Stimulated activated CD4-positive, alpha-beta T cell treated with anti-CD3 and anti-CD28 coated beads, Interleukin-2, amount 100 ng/mL, for 4 hours (primary cell): Measurements from ENCODE around the gene GCHFR.

Experiments used
- DNase-seq: peaks from one replicate; pipeline ENCODE4 v3.0.0-alpha.2; 2020; ENCODE audit warnings: low read depth

Gene GCHFR

DNA sequence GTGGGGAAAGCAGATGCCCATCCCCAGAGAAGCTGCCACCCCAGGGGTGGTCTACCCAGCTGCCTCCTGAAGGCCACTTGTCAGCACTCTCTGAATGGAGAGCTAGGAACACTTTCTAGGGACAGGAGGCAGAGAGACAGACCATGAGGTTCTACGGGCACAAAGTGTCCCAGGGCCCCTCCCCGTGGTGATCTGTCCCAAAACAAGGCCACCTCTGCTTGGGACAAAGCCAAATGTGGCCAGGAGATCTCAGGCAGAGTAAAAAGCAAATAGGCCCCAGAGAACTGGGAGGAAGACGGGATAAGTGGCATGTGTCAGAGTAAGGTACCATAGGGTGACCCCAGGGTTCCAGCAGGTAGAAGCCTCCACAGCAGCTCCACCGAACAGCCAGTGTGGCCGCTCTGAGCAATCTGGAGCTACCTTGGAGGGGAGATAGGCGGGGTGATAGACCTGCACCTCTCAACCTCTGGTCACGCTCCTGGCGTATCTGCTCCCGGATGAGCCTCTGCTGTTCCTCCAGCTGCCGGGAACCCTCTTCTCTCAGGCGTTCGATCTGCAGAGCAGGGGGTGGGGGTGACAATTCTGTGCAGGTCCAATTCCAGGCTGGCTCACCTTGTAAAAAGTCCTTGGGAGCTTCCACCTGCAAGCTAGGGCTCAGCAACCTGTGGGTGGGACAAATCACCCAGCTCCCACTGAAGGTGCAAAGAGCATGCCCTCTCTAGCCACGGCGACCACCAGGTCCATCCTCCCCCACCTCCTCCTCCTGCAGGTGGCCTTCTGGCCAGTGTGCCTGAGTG is 12.1 kb downstream of the GCHFR start:
- DNase-seq = no peak

DNA sequence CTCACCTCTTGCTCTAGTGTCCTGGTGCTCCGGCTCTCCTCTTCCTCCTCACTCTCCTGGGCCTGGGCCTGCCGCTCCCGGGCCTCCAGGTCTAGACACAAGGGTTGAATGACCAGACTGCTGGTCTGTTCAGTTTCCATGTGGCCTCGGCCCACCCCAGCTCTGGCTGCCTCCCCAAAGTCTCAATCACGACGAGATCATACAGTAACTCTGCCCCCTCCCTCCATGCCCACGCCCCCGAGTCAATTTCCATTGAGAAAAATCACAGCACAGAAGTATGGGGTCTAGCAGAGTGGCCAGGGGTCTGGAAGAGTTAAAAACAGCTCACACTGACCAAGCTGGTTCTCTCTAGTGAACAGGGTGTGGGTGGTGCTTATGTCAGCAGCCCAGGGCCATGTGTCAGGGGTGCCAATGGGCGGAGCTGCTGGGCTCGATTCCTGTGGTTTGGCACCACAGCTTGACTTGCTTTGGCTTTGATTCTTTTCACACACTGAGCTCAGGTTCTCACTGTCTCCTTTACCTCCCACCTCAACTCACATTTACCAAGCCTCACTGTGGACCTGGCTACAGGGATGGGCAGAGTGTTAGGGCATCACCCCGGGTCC is 12.8 kb downstream of the GCHFR start:
- no peak for DNase-seq

- peak; percentile 75 for DNase-seq
Observed at GRCh38 chr15:40782609-40783227, 18.9 kb downstream of the GCHFR start.

DNA sequence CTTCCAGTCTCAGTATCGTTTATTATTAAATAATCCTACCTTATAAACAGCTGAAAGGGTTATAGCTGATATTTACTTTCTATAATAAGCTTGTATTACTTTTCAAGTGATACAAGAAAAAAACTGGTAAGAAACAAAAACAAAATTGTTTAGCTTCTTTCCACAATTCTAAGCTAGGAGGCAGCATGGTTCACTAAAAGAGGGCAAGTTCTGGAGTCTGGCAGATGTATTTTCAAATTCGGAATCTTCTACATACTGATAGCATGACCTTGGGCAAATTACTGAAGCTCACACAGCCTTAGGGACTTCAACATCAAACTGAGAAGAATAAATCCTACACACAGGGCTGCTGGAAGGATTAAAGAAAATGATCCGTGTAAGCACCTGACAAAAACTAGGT is 21.3 kb downstream of the GCHFR start:
- no peak for DNase-seq

- no peak for DNase-seq
Observed at GRCh38 chr15:40785814-40786213, 21.9 kb downstream of the GCHFR start.

DNA sequence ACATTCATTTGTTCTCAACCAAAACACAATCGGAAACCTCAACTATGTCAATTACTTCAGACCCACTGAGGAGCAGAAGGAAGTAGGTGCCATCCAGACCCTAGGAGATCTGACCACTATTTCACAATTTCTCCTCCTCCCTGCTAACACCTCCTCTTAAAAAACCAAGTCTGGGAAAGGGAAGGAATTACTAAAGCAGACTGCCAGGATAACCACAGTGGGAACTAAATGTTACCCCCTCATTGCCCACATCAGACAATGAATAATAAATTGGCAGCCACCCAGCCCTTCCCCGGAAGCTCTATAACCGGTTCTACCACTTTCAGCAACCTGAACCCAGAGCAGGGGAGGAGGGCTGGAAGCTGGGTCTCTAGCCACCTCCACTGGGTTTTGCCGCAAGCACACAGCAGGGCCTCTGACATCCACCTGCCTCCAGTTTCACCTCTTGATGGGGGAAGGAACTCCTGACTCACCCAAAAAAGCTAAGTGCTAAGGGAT is 23.5 kb downstream of the GCHFR start:
- peak; percentile 64 for DNase-seq

GRCh38 chr15:40787991-40788390 is 24.1 kb downstream of the GCHFR start:
- no peak for DNase-seq

DNA sequence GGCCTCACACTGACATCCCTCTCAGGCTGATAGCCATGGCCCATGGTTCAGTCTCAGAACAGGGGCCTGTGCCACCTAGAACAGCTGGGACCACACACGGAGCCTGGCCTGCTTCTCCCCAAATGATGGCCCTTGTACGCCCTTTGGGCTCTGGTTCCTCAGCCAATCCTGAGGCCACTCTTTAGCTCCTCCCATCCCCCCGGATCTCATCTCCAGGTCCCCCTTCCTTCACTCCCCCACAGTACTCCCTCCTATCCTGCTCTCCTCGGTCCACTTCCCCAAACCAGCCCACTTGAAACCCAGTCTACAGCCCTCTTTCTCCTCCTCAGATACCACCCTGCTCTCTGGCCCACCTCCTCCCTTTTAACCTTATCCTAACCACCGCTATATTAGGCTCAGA is 25.3 kb downstream of the GCHFR start:
- DNase-seq = no peak

DNA sequence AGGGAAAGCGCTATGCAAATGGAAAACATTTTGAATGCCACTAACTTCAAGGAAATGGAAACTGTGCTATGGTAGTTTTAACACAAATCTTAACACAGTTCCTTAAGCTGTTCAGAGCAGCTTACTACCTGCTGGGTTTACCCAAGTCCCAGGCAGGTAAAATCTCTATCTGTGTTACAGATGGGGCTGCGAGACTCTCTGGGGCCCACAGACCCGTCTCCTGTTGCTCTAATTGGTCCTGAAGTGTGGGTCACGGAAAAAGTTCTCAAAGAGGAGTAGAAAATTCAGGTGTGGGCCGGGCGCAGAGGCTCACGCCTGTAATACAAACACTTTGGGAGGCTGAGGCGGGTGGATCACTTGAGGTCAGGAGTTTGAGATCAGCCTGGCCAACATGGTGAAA is 26.1 kb downstream of the GCHFR start:
- DNase-seq = no peak

GRCh38 chr15:40790718-40791117 is 26.9 kb downstream of the GCHFR start:
- no peak for DNase-seq

DNA sequence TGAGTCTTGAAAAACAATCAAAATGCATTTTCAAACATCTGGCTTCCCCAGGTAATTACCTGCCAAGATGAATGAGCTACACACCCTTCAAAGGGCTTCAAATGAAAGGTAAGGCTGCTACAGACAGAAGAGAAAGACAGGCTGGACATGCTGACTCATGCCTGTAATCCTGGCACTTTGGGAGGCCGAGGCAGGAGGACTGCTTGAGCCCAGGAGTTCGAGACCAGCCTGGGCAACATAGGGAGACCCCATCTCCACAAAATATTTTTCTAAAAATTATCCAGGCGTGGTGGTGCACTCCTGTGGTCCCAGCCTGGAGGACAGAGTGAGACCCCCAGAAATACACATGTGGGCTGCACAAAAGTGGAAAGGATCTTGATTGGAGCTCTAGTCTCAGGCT is 28.5 kb downstream of the GCHFR start:
- no peak for DNase-seq

DNA sequence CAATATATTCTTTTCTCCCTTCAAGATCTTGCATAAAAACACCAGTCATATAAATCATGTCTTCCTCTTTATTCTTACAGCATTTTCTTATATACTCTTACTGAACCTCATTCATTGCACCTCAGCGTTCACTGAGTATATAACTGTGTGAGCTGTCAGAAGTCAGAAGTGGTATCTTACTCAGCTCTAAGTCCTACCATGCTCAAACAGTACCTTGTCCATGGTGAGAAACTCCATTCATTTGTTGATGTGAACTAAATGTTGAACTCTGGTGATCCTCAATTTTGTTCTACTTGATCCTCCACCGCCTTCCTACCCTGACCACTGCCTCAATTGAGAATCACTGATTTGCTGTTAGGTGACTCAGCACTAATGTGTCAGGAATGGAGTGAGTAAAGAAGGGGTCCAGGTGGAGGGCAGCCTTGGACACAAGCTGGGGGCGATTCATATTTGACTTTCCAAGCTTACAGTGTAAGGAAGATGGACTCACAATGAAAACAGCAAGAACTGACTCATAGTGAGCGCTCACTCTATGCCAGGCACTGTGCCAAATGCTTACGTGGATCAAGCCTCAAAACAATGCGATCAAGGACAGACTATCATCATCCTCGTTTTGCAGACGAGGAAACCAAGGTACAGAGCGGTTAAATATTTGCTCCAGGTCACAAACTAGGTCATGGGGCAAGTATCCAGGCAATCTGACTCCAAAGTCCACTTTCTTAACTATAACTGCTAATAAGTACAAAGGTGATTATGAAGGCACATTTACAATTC is 29.5 kb downstream of the GCHFR start:
- DNase-seq = no peak

DNA sequence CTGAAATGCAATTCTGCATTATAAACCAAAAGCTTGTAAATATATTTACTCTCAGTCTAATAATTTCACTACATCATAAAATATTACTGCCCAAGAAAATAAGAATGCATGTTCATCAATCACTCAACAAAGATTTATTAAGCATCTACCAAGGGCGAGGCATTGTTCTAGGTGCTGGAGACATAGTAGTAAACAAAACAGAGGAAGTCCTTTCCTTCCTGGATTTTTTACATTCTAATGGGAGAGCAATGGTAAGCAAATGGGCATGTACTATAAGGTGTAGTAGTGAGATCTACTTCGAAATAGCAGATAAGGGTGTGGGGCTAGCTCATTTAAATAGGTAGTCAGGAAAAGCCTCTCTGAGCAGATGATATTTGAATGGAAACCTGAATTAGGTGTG is 32.2 kb downstream of the GCHFR start:
- DNase-seq = no peak

DNA sequence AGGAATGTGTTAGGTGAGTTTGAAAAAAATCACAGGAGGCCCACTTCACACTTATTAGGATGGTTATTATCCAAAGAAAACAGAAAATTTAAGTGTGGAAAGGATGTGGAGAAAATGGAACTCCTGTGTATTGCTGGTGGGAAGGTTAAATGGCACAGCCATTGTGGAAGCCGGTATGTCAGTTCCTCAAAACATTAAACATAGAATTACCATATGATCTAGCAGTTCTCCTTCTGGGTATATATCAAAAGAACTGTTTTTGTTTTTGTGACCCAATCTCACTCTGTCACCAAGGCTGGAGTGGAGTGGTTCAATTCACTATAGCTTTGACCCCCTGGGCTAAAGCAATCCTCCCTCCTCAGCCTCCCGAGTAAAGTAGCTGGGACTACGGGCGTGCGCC is 32.6 kb downstream of the GCHFR start:
- no peak for DNase-seq

DNA sequence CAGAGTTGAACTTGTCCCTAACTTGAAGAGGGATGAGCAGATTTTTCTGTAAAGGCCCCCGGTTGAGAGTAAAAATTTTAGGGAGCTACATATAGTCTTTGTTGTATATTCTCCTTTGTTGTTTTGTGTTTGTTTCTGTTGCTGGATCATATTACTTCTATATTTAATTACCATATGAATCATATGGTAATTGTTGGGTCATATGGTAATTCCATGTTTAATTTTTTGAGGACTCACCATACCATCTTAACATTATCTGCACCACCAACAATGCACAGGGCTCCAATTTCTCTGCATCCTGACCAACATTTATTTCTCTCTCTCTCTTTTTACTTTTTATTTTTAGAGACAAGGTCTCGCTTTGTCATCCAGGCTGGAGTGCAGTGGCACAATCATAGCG is 35.7 kb downstream of the GCHFR start:
- no peak for DNase-seq

- DNase-seq = no peak
Observed at GRCh38 chr15:40803076-40803475, 39.2 kb downstream of the GCHFR start.

DNA sequence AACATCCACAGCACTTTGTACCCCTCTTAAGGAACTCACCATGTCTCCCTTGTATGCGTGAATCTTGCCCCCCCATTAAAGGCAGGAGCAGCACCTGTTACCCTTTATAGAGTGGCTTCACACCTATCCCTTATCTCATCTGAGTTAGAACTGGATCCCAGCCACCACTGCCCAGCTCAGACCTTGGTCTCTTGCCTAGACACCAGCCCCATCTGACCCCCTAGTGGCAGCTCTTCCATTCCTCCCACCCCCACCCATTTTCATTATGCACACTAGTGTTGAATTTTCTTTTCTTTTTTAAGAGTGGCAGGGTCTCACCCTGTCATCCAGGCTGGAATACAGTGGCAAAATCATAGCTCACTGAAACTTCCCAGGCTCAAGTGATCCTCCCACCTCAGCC is 39.8 kb downstream of the GCHFR start:
- no peak for DNase-seq

DNA sequence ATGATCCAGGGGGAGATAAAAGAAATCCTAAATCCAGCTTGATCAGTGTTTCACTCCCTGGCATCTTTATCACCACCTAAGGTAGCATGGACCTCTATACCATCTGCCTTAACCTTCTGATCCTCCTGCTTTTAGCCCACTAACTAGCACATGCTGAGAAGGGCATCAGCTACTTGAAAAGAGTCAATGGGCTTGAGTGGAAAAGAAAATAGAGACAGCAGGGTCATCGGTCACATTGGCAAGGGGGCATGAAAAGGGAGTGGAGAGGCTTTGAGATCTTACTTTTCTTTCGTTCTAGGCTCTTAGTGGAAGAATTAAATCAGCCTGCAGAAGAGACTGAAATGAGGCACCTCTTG is 42.8 kb downstream of the GCHFR start:
- DNase-seq = no peak

DNA sequence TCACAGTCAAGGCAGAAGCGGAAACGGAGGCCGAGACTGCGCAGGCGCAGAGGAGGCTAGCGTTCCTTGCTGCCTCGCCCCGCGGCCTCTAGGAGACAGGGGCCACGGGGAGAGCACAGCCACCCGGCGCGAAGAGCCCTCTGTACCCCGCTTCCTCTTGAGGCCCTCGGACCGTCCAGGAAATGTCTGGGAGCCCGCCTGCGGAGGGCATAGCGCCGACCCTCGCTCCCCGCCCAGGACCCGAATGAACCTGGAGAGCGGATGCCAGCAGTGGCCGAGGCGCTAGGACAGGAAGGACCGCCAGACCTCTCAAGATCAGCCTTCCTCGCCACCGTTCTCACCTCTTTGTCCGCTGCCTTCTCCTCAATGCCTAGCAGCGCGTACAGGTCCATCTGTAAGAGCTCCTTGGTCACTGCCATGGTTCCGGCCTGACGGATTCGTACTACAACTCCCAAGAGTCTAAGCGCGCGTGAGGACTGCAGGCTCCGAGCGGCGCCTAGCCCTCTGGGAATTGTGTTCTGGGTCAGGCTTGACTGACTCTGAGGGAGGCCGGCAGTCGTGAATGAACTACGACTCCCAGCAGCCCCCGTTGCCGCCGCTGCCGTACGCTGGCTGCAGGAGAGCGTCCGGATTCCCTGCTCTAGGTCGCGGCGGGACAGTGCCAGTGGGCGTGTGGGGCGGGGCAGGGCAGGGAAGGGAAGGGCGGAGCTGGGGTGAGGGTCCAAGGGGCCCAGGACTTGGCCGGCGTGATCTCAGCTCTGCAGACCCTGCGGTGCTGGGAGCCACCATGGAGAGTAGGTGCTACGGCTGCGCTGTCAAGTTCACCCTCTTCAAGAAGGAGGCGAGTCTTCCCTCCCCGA is 43.4 kb downstream of the GCHFR start, which contains the start of the genes DNAJC17 and ZFYVE19:
Gene DNAJC17 (minus strand): TSS at position 446 of the 860 bp plus-strand sequence. CDS start 27 bp downstream, at position 419.
Gene ZFYVE19 (plus strand): TSS at position 62 of the 860 bp plus-strand sequence. CDS start 501 bp downstream, at position 563.
- peak; percentile 93 for DNase-seq

DNA sequence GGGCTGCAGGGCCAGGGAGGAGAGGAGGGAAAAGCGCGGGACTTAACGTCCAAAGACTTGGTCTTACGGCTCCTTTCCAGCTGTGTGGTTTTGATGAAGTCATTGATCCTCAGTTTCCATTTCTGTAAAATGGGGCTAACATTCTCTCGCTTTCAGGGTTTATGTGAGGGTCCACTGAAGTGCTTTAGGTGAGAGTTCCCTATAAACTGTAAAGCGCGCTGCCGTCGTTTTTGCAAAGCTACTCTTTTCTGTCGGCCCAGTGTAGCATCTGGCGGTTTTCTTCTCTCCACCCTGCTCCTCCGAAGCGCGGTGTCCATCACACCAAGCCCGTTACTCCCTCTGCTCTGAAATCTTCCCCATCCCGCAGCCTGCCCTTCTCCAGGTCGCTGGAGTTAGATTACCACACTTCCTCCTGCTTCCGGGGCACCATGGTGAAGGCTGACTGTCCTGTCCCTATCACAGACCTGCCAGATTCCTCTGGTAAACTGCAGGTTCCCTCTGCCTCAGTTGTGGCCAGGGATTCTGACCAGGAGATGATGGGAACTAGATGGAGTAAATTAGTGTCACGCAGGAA is 44.1 kb downstream of the GCHFR start:
- no peak for DNase-seq

GRCh38 chr15:40808861-40809450 is 45.1 kb downstream of the GCHFR start:
- DNase-seq = no peak
